ENCODE data around the gene LMAN2.

Gene LMAN2

DNA sequence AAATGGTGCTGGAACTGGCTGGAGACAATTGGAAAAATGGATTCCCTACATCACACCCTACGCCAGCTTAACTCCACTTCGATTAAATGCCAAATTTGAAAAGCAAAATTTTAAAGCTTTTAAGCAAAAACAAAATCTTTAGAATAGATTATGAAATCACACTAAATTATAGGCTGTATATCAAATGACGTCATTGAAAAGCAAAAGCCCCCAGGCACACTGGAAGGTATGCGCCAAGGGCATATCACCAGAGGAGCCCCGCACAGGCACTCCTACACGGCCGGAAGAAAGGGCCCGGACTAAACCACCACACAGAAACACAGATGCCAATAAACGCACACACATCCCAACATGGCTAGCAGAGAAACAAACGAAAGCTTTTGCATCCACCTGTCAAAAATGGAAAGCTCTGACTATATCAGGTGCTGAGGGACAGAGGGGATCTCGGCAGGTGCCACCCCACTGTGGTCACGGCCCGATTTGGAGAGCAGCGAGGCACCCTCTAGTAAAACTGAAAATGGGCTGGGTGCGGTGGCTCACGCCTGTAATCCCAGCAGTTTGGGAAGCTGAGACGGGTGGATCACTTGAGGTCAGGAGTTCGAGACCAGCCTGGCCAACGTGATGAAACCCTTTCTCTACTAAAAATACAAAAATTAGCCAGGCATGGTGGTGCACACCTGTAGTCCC lies 22.8 kb downstream of the LMAN2 start:
- peaks cover 24% of the 10 kb centered on the region for H3K36me3 ChIP-seq (ENCODE audit: insufficient read depth, low read length)
- no peaks in the 10 kb centered on the region for H3K27me3 ChIP-seq (ENCODE audit: control insufficient read depth, insufficient read depth, low read length)
- peak overlapping the region; percentile 29 for H3K9ac ChIP-seq (ENCODE audit: low read depth, low read length)

DNA sequence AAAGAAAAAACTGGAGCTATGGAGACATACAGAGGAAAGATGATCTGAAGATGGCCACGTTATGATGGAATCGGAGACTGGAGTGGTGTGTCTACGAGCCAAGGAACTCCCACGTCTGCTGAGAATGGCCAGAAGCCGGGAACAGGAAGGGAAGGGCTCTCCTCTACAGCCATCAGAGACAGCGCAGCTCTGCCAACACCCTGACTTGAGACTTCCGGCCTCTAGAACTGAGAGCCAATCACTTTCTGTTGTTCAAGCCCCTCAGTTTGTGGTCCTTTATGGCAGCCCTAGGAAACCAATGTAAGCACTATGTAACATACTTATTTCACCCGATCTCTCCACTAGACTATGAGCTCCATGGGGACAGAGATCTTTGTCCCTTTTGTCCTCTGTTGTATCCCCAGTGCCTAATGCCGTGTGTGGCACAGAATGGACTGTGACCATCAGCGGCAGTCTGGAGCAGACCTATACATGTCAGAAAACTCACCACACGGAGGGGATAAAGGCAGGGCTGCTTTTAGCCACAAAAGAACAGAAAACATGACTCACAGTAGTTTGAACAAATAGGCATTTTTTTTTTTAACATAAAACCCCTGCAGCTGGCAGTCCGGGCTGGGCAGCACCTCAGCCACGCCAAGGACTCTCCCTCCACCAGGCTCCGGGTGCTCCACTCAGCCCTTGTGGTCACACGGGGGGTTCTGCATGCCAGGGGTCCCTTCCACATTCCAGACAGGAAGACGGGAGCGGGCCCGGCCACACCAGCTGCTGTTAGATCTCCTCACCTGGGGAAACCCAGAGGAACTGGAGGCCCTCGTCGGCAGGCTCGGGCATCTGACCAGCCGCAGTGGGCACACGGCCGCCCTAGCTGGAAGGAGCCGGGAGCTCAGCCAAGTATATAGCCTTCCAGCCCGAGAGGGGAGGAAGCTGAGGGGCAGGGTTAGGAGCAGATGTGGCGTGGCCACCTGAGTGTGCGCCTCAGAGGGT lies 23.6 kb downstream of the LMAN2 start:
- Histone ChIP-seq H3K36me3 (ENCODE audit: insufficient read depth, low read length) (peaks cover 16% of the 10 kb centered on the region), H3K9ac (ENCODE audit: low read depth, low read length) (peak overlapping the region; percentile 61), H3K4me3 (ENCODE audit: low read length) (peak overlapping the region; percentile 49), H3K9me3 (replicated peaks; ENCODE audit: low read length) (no peaks in the 10 kb centered on the region), H3K4me1 (ENCODE audit: control insufficient read depth, insufficient read depth, low read length) (peaks cover 32% of the 10 kb centered on the region), H3K4me2 (ENCODE audit: low read length) (peak overlapping the region; percentile 76), H3K27me3 (ENCODE audit: control insufficient read depth, insufficient read depth, low read length) (no peaks in the 10 kb centered on the region)

More for the DNA sequence above, 22.8 kb downstream of the LMAN2 start:
- H3K4me1 ChIP-seq (ENCODE audit: control insufficient read depth, insufficient read depth, low read length), result peaks cover 32% of the 10 kb centered on the region
- H3K9me3 ChIP-seq (replicated peaks; ENCODE audit: low read length), result no peaks in the 10 kb centered on the region
- peak overlapping the region; percentile 76 for H3K4me2 ChIP-seq (ENCODE audit: low read length)
- peak overlapping the region; percentile 49 for H3K4me3 ChIP-seq (ENCODE audit: low read length)

DNA sequence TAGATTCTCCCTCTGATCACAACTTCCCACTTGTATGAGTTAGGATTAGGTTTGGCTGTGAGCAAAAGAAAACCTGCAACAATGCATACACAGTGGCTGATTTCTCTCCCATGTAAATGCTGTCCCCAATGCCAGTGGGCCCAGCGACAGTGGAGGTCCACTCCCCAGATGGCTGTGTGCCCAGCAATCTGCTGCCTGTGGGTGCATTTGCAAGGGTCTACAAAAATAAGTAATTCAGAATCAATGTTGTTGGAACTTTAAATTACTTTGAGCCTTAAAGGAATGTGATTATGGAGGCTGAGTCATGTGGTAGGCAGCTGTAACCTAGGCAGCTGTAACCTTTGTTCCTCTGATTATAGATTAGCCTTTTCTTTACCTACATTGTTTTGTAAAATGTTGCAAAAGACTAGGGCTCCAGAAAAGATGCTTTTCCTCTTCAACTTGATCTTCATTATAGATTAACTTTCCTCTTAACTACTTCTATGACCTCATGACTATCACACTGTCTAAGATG lies 25.5 kb downstream of the LMAN2 start:
- peaks cover 32% of the 10 kb centered on the region for H3K4me1 ChIP-seq (ENCODE audit: control insufficient read depth, insufficient read depth, low read length)
- peak overlapping the region; percentile 53 for H3K4me2 ChIP-seq (ENCODE audit: low read length)
- H3K4me3 ChIP-seq (ENCODE audit: low read length), result no peak overlapping the region
- H3K27me3 ChIP-seq (ENCODE audit: control insufficient read depth, insufficient read depth, low read length), result no peaks in the 10 kb centered on the region
- H3K9me3 ChIP-seq (replicated peaks; ENCODE audit: low read length), result no peaks in the 10 kb centered on the region
- H3K36me3 ChIP-seq (ENCODE audit: insufficient read depth, low read length), result no peaks in the 10 kb centered on the region
- H3K9ac ChIP-seq (ENCODE audit: low read depth, low read length), result no peak overlapping the region

DNA sequence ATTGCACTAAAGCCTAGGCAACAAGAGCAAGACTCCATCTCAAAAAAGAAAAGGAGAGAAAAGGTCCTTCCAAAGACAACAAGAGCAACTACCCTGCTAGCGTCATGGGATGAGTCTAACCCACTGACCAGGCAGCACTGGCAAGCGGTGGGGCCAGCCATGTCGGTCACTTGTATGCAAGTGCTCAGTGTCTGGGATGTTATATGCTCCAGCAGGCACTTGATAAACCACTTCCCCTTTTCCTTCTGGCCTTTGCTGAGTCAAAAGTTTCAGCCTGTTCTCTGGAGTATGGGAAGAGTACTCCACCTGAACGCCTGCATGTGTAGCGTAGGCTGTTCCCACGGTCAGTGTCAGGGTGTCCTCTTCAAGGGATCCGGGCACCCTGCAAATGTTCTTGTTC lies 30.6 kb downstream of the LMAN2 start:
- no peak overlapping the region for H3K4me2 ChIP-seq (ENCODE audit: low read length)
- H3K9me3 ChIP-seq (replicated peaks; ENCODE audit: low read length), result no peaks in the 10 kb centered on the region
- peaks cover 5% of the 10 kb centered on the region for H3K36me3 ChIP-seq (ENCODE audit: insufficient read depth, low read length)
- H3K9ac ChIP-seq (ENCODE audit: low read depth, low read length), result no peak overlapping the region
- peaks cover 6% of the 10 kb centered on the region for H3K4me1 ChIP-seq (ENCODE audit: control insufficient read depth, insufficient read depth, low read length)
- no peaks in the 10 kb centered on the region for H3K27me3 ChIP-seq (ENCODE audit: control insufficient read depth, insufficient read depth, low read length)
- no peak overlapping the region for H3K4me3 ChIP-seq (ENCODE audit: low read length)

DNA sequence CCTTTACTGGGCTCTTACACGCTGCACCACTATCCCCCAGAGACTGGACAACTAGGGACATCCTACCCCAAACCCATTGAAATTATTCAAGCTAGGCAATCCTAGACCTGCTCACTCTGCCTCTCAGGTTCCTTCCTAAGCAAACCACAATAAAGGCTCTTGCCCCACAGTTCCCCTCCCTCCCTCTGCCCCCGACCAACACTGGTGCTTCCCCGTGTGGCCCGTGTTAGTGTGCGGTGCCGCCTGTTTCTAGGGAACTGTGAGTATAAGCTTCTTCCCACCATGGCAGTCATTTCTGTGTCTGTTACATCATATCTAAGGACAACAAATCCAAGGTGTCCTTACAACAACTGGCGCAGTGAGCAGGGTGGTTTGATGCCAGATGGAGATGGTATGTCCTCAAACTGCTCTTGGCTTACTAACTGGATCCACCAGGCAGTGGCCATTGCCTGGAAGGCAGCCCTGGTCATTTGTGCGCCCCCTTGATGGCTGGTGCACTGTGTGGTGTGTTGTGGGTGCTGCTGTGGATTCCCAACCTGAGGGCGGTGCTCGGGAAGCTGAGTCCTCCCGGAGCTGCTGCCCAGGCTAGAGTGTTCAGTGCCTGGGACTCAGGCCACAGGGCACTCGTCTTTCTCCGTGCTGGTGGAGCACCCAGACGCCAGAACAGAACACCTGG lies 31.4 kb downstream of the LMAN2 start:
- H3K9me3 ChIP-seq (replicated peaks; ENCODE audit: low read length), result no peaks in the 10 kb centered on the region
- H3K4me3 ChIP-seq (ENCODE audit: low read length), result no peak overlapping the region
- H3K4me1 ChIP-seq (ENCODE audit: control insufficient read depth, insufficient read depth, low read length), result no peaks in the 10 kb centered on the region
- no peak overlapping the region for H3K9ac ChIP-seq (ENCODE audit: low read depth, low read length)
- no peaks in the 10 kb centered on the region for H3K27me3 ChIP-seq (ENCODE audit: control insufficient read depth, insufficient read depth, low read length)
- peaks cover 5% of the 10 kb centered on the region for H3K36me3 ChIP-seq (ENCODE audit: insufficient read depth, low read length)
- no peak overlapping the region for H3K4me2 ChIP-seq (ENCODE audit: low read length)

DNA sequence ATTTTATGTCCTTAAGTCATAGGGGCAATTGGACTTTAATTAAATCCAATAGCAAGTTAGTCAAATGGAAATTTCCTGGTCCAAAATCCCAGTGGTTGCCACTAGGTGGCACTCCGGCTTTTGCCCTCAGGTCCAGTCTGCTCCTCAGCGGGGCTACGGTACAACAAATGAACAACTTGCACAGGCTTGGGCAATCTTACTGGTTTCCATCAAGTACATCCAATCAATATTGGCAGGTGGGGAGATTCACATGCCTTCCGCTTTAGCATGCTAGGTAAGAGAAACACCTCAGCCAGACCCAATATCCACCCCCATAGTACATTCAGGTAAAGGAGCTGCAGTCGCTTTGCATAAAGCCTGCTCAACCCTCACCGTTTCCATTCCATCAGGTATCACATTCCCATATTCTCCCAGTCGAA lies 33.5 kb downstream of the LMAN2 start:
- no peak overlapping the region for H3K4me2 ChIP-seq (ENCODE audit: low read length)
- H3K36me3 ChIP-seq (ENCODE audit: insufficient read depth, low read length), result peaks cover 5% of the 10 kb centered on the region
- no peaks in the 10 kb centered on the region for H3K9me3 ChIP-seq (replicated peaks; ENCODE audit: low read length)
- no peak overlapping the region for H3K9ac ChIP-seq (ENCODE audit: low read depth, low read length)
- no peaks in the 10 kb centered on the region for H3K27me3 ChIP-seq (ENCODE audit: control insufficient read depth, insufficient read depth, low read length)
- peaks cover 1% of the 10 kb centered on the region for H3K4me1 ChIP-seq (ENCODE audit: control insufficient read depth, insufficient read depth, low read length)
- H3K4me3 ChIP-seq (ENCODE audit: low read length), result no peak overlapping the region

DNA sequence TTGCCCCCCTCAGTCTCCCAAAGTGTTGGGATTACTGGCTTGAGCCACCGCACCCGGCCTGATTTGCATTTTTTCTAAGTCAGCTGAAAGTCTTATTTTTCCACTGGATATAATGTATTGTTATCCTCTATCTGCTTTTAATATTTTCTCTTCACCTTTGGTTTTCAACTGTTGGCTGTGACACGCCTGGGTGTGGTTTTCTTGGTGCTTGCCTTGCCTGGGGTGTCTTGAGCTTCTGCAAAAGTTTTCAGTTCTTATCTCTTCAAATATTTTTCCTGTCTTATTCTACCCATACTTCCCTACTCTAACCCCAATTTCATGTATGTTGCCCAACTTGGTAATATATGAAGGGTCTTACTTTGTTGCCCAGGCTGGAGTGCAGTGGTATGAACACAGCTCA lies 35.5 kb downstream of the LMAN2 start:
- Histone ChIP-seq H3K27me3 (ENCODE audit: control insufficient read depth, insufficient read depth, low read length) (no peaks in the 10 kb centered on the region), H3K4me3 (ENCODE audit: low read length) (no peak overlapping the region), H3K9me3 (replicated peaks; ENCODE audit: low read length) (no peaks in the 10 kb centered on the region), H3K4me1 (ENCODE audit: control insufficient read depth, insufficient read depth, low read length) (peaks cover 13% of the 10 kb centered on the region), H3K4me2 (ENCODE audit: low read length) (no peak overlapping the region), H3K36me3 (ENCODE audit: insufficient read depth, low read length) (peaks cover 5% of the 10 kb centered on the region), H3K9ac (ENCODE audit: low read depth, low read length) (no peak overlapping the region)

DNA sequence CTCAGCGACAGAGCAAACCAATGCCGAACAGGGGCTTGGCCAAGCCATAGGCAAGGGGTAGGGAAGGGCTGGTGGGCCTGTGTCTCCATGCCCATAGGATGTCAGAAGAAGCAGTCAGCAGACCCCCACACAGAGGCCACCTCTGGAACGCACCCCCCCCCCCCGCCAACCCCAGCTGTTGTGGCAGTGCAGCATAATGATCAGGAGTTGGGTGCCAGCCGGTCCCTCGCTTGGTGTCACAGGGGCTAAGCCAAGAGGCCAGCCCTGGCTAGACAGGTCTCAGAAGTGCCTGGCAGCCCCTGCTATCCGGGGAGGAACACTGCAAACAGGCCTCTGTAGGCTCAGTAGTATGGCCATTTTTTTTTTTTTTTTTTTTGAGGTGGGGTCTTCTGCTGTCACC lies 36.1 kb downstream of the LMAN2 start:
- H3K9me3 ChIP-seq (replicated peaks; ENCODE audit: low read length), result no peaks in the 10 kb centered on the region

DNA sequence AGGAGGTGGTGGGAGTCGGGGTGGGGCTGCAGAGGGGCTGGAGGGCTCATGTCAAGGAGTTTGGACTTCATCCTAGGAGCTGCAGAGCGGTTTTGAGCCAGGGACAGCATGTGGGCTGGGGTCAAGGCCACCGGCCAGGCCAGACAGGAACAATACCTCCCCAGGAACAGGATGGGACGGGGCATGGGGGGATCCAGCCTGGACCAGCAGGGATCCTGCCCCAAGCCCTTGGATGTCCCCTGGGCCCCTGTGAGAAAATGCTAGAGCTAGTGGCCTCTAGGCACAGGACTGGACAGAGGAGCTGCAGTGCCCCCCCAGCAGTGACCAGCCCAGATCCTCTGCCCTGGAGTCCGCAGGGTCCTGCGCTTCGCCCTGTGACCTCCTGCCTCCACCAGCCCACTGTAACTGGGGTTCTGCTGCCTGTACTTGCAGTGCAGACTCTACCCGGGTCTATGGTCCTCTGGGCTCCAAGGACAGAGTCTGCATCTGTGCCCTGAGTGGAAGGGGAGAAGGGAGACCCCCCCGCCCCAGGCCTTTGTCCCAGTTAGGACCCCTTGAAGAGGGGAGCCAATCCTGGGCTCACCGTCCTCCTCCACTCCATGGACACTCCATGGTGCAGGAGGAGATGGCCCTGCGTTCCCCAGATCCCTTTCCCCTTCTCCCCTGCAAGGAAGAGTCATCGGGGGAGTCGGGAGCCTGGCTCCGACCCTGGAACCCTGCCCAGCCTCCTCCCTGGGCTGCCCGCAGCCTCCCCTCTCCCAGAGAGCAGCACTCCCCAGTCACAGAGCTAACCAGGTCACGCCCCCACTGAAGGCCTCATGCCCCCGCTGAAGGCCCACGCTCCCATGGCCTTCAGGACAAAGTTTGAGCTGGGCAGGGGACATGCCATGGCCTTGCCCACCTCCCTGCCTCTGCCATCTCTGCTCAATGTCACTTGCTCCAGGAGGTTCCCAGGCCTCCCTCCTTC lies 36.8 kb downstream of the LMAN2 start:
- Histone ChIP-seq H3K4me1 (ENCODE audit: control insufficient read depth, insufficient read depth, low read length) (peaks cover 26% of the 10 kb centered on the region), H3K36me3 (ENCODE audit: insufficient read depth, low read length) (peaks cover 5% of the 10 kb centered on the region), H3K4me3 (ENCODE audit: low read length) (no peak overlapping the region), H3K9ac (ENCODE audit: low read depth, low read length) (no peak overlapping the region), H3K4me2 (ENCODE audit: low read length) (no peak overlapping the region), H3K9me3 (replicated peaks; ENCODE audit: low read length) (no peaks in the 10 kb centered on the region), H3K27me3 (ENCODE audit: control insufficient read depth, insufficient read depth, low read length) (no peaks in the 10 kb centered on the region)

More for the DNA sequence above, 36.1 kb downstream of the LMAN2 start:
- Histone ChIP-seq H3K4me1 (ENCODE audit: control insufficient read depth, insufficient read depth, low read length) (peaks cover 19% of the 10 kb centered on the region), H3K9ac (ENCODE audit: low read depth, low read length) (no peak overlapping the region), H3K27me3 (ENCODE audit: control insufficient read depth, insufficient read depth, low read length) (no peaks in the 10 kb centered on the region), H3K36me3 (ENCODE audit: insufficient read depth, low read length) (peaks cover 5% of the 10 kb centered on the region), H3K4me3 (ENCODE audit: low read length) (no peak overlapping the region), H3K4me2 (ENCODE audit: low read length) (no peak overlapping the region)

DNA sequence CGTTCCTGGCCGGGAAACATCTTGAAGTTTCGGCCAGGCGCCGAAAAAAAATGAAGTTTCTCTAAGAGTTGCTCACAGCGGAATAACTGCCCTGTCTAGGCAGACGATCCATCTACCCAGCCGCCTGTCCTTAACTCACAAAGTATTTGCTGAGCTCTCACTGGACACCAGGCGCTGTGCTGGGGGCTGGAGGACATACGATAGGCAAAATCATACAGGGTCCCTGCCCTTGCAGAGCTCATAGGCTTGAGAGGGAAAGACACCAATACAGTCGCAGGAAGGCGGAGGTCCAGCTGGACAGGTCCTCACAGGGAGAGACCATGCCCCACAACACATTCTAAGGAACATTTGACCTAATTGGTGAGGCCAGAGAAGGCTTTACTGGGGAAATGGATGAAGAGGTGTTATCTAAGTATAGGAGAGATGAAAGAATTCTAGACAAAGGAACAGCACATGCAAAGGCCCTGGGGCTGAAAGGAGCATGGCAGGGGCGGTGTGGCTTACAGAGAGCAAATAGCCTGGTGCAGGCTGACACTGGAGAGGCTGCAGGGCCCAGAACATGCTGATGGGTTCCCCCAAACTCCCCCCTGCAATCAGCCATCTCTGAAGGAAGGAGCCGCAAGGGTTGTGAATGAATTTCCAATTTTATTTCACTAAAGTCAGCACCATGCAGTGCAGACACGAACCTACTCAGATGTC lies 37.8 kb downstream of the LMAN2 start:
- Histone ChIP-seq H3K4me3 (ENCODE audit: low read length) (no peak overlapping the region), H3K4me2 (ENCODE audit: low read length) (no peak overlapping the region), H3K4me1 (ENCODE audit: control insufficient read depth, insufficient read depth, low read length) (peaks cover 30% of the 10 kb centered on the region), H3K9ac (ENCODE audit: low read depth, low read length) (no peak overlapping the region), H3K36me3 (ENCODE audit: insufficient read depth, low read length) (peaks cover 5% of the 10 kb centered on the region), H3K9me3 (replicated peaks; ENCODE audit: low read length) (no peaks in the 10 kb centered on the region), H3K27me3 (ENCODE audit: control insufficient read depth, insufficient read depth, low read length) (no peaks in the 10 kb centered on the region)
